Breast epithelium (tissue), 3 donors: ENCODE measurements around the gene SMTNL1.

ENCODE experiments used
- POLR2A ChIP-seq: fragments of 450-650 bp; IDR thresholded peaks from one replicate; pipeline ENCODE4 v1.6.1; 2016; ENCODE audit warnings: antibody characterized with exemption, mild to moderate bottlenecking, moderate library complexity
- POLR2AphosphoS5 ChIP-seq, 3 donors: sonication (generic); formaldehyde crosslinking; IDR thresholded peaks; one replicate each; pipeline ENCODE4 v1.6.1; 2017; ENCODE audit warnings: antibody characterized with exemption in 3 of 3
- TF ChIP-seq, protein P1 (sequence below), 3 donors: fragments of 450-650 bp; IDR thresholded peaks; one replicate each; pipeline ENCODE4 v1.5.1; 2016 to 2017; ENCODE audit warnings: antibody characterized with exemption in 3 of 3, mild to moderate bottlenecking in 3 of 3, moderate library complexity in 3 of 3

GRCh38 chr11:57599381-57599780 lies 62.0 kb downstream of the SMTNL1 start:
- TF ChIP-seq, protein P1, sequence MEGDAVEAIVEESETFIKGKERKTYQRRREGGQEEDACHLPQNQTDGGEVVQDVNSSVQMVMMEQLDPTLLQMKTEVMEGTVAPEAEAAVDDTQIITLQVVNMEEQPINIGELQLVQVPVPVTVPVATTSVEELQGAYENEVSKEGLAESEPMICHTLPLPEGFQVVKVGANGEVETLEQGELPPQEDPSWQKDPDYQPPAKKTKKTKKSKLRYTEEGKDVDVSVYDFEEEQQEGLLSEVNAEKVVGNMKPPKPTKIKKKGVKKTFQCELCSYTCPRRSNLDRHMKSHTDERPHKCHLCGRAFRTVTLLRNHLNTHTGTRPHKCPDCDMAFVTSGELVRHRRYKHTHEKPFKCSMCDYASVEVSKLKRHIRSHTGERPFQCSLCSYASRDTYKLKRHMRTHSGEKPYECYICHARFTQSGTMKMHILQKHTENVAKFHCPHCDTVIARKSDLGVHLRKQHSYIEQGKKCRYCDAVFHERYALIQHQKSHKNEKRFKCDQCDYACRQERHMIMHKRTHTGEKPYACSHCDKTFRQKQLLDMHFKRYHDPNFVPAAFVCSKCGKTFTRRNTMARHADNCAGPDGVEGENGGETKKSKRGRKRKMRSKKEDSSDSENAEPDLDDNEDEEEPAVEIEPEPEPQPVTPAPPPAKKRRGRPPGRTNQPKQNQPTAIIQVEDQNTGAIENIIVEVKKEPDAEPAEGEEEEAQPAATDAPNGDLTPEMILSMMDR (IDR thresholded peaks at IDR 0.05), result no peak
- TF ChIP-seq POLR2A, result no peak
- no peak for TF ChIP-seq POLR2AphosphoS5 (IDR thresholded peaks at IDR 0.05)
